CD4-positive, CD25-positive, alpha-beta regulatory T cell (primary cell): ENCODE data around the gene PLAU. TPM values are rescaled to one million over a fixed set of nuclear protein-coding genes. Genes with fewer than 3 reads are reported as not detected.
A peak's percentile ranks its signal among the peaks of the same experiment; 100 is the strongest.

Experiments used
- ATAC-seq, 2 donors: fragments of 150-1000 bp; cut with Tn5 transposase; one replicate each; pipeline ENCODE4 v1.10.0; 2021; ENCODE audit warnings: low read depth in 2 of 2, moderate number of reproducible peaks in 2 of 2, moderate library complexity in 1 of 2
- DNase-seq, 3 donors: peaks; one replicate each; pipeline versions ENCODE4 v3.0.0 to v3.0.0-alpha.2; 2012 to 2022; ENCODE audit warnings: mixed read lengths in 1 of 3
- H3K27ac ChIP-seq: one replicate; pipeline ENCODE4 v1.7.0; 2013; ENCODE audit warnings: mild to moderate bottlenecking, low read length; ENCODE audit not compliant: insufficient read depth, poor library complexity, severe bottlenecking
- H3K27me3 ChIP-seq: one replicate; pipeline ENCODE4 v1.7.0; 2013; ENCODE audit warnings: low read length; ENCODE audit not compliant: control insufficient read depth, insufficient read depth
- H3K36me3 ChIP-seq: one replicate; pipeline ENCODE4 v1.7.0; 2013; ENCODE audit warnings: mild to moderate bottlenecking, low read length, moderate library complexity; ENCODE audit not compliant: control insufficient read depth, insufficient read depth
- H3K4me1 ChIP-seq: 2 replicates; pipeline ENCODE4 v1.7.0; 2013; ENCODE audit warnings: mild to moderate bottlenecking, low read length; ENCODE audit not compliant: insufficient read depth, control insufficient read depth, poor library complexity, severe bottlenecking
- H3K4me3 ChIP-seq: one replicate; pipeline ENCODE4 v1.7.0; 2013; ENCODE audit warnings: low read depth, mild to moderate bottlenecking, low read length, moderate library complexity
- H3K9me3 ChIP-seq, 2 experiments: 1 replicate in 1 of 2; 2 replicates in 1 of 2; pipeline ENCODE4 v1.7.0; 2013; ENCODE audit warnings: low read length in 2 of 2, mild to moderate bottlenecking in 1 of 2, moderate library complexity in 1 of 2; ENCODE audit not compliant: control insufficient read depth in 2 of 2
- H3K27ac Mint-ChIP-seq, 3 donors: one replicate each; pipeline ENCODE4 v1.8.0; 2020 to 2022; ENCODE audit warnings: mild to moderate bottlenecking in 3 of 3, mixed read lengths in 3 of 3, moderate library complexity in 2 of 3
- H3K27me3 Mint-ChIP-seq: one replicate; pipeline ENCODE4 v1.8.0; 2022; ENCODE audit warnings: mild to moderate bottlenecking, mixed read lengths
- H3K36me3 Mint-ChIP-seq: one replicate; pipeline ENCODE4 v1.8.0; 2020; ENCODE audit warnings: mixed read lengths
- H3K4me1 Mint-ChIP-seq, 4 donors: one replicate each; pipeline ENCODE4 v1.8.0; 2020 to 2022; ENCODE audit warnings: mixed read lengths in 4 of 4, mild to moderate bottlenecking in 1 of 4
- H3K4me3 Mint-ChIP-seq, 4 donors: one replicate each; pipeline ENCODE4 v1.8.0; 2020 to 2022; ENCODE audit warnings: mild to moderate bottlenecking in 4 of 4, mixed read lengths in 4 of 4, moderate library complexity in 3 of 4
- H3K9me3 Mint-ChIP-seq, 7 donors: one replicate each; pipeline ENCODE4 v1.8.0; 2020 to 2022; ENCODE audit warnings: mixed read lengths in 7 of 7, mild to moderate bottlenecking in 3 of 7, moderate library complexity in 2 of 7
- polyA plus RNA-seq, 4 donors: library from polyadenylated mRNA; unstranded; fragments of 300-500 nt; fragmentation: Illumina TruSeq; gene quantifications; one replicate each; pipeline ENCODE4 v1.2.3, GENCODE V29; 2021
- total RNA-seq: library from RNA; stranded (reverse); gene quantifications from one replicate; pipeline ENCODE4 v1.2.3, GENCODE V29; 2022

The PLAU gene
- total and polyA plus RNA-seq, 5 donors from 2014 or later, result 0.35 TPM; not detected in 4

- H3K36me3 Mint-ChIP-seq, result peaks cover 23% of the 10 kb centered on the region
- H3K4me3 Mint-ChIP-seq, result peak overlapping the region in 3 of 4 donors; percentile 5 to 85 (median 43)
- Histone ChIP-seq H3K27me3 (no peaks in the 10 kb centered on the region), H3K9me3 (no peaks in the 10 kb centered on the region), H3K36me3 (peaks cover 34% of the 10 kb centered on the region), H3K4me1 (peaks cover 91% of the 10 kb centered on the region), H3K4me3 (no peak overlapping the region), H3K27ac (peak overlapping the region; percentile 79)
- no peak for DNase-seq
- peaks cover 10 to 99% (median 63%) of the 10 kb centered on the region in 4 donors for H3K4me1 Mint-ChIP-seq
- H3K9me3 Mint-ChIP-seq, result no peaks in the 10 kb centered on the region
- ATAC-seq, result no peak
- no peaks in the 10 kb centered on the region for H3K27me3 Mint-ChIP-seq
- peak overlapping the region; percentile 96 to 100 (median 97) for H3K27ac Mint-ChIP-seq
Observed at GRCh38 chr10:73867126-73867807, 43.7 kb upstream of the PLAU start.

- H3K27ac ChIP-seq, result peak overlapping the region; percentile 37
- H3K36me3 Mint-ChIP-seq, result peaks cover 21% of the 10 kb centered on the region
- peaks cover 28% of the 10 kb centered on the region for H3K36me3 ChIP-seq
- H3K4me3 ChIP-seq, result no peak overlapping the region
- DNase-seq (no peak), ATAC-seq (no peak)
- H3K9me3 Mint-ChIP-seq, result no peaks in the 10 kb centered on the region
- H3K4me1 ChIP-seq, result peaks cover 91% of the 10 kb centered on the region
- H3K4me1 Mint-ChIP-seq, result peaks cover 10 to 99% (median 62%) of the 10 kb centered on the region in 4 donors
- H3K27me3 Mint-ChIP-seq, result no peaks in the 10 kb centered on the region
- no peaks in the 10 kb centered on the region for H3K27me3 ChIP-seq
- no peaks in the 10 kb centered on the region for H3K9me3 ChIP-seq
- peak overlapping the region; percentile 72 to 96 (median 84) for H3K27ac Mint-ChIP-seq
- peak overlapping the region in 2 of 4 donors; percentile 5 to 68 for H3K4me3 Mint-ChIP-seq
Observed at GRCh38 chr10:73867871-73868631, 42.9 kb upstream of the PLAU start.

- Mint-ChIP-seq H3K9me3 (no peaks in the 10 kb centered on the region), H3K4me1 (peaks cover 10 to 96% (median 60%) of the 10 kb centered on the region in 4 donors), H3K4me3 (peak overlapping the region in 2 of 4 donors; percentile 68 to 82), H3K27ac (peak overlapping the region; percentile 59 to 96 (median 72)), H3K27me3 (no peaks in the 10 kb centered on the region), H3K36me3 (peaks cover 21% of the 10 kb centered on the region)
- no peak for ATAC-seq
- H3K9me3 ChIP-seq, result no peaks in the 10 kb centered on the region
- DNase-seq, result no peak
- H3K4me1 ChIP-seq, result peaks cover 88% of the 10 kb centered on the region
- H3K27ac ChIP-seq, result peak overlapping the region; percentile 37
- no peak overlapping the region for H3K4me3 ChIP-seq
- H3K36me3 ChIP-seq, result peaks cover 22% of the 10 kb centered on the region
- no peaks in the 10 kb centered on the region for H3K27me3 ChIP-seq
Observed at GRCh38 chr10:73868655-73869195, 42.2 kb upstream of the PLAU start.

GRCh38 chr10:73871295-73872189 is 39.4 kb upstream of the PLAU start:
- DNase-seq, result no peak
- peaks cover 5 to 80% (median 50%) of the 10 kb centered on the region in 4 donors for H3K4me1 Mint-ChIP-seq
- peak overlapping the region; percentile 26 for H3K27ac ChIP-seq

GRCh38 chr10:73872190-73872710 is 38.7 kb upstream of the PLAU start:
- Histone ChIP-seq H3K36me3 (peaks cover 21% of the 10 kb centered on the region), H3K9me3 (no peaks in the 10 kb centered on the region), H3K27ac (no peak overlapping the region), H3K27me3 (no peaks in the 10 kb centered on the region), H3K4me3 (no peak overlapping the region), H3K4me1 (peaks cover 66% of the 10 kb centered on the region)
- no peak for DNase-seq
- Mint-ChIP-seq H3K4me1 (peaks cover 5 to 77% (median 46%) of the 10 kb centered on the region in 4 donors), H3K4me3 (peak overlapping the region; percentile 82 to 92 (median 89)), H3K36me3 (peaks cover 21% of the 10 kb centered on the region), H3K27me3 (no peaks in the 10 kb centered on the region), H3K9me3 (no peaks in the 10 kb centered on the region), H3K27ac (peak overlapping the region; percentile 91 to 96 (median 92))
- no peak for ATAC-seq

More at GRCh38 chr10:73871295-73872189, 39.4 kb upstream of the PLAU start:
- no peaks in the 10 kb centered on the region for H3K27me3 Mint-ChIP-seq
- Histone ChIP-seq H3K4me3 (peak overlapping the region; percentile 13), H3K36me3 (peaks cover 21% of the 10 kb centered on the region), H3K9me3 (no peaks in the 10 kb centered on the region), H3K4me1 (peaks cover 74% of the 10 kb centered on the region), H3K27me3 (no peaks in the 10 kb centered on the region)
- peak overlapping the region; percentile 91 to 96 (median 92) for H3K27ac Mint-ChIP-seq
- H3K36me3 Mint-ChIP-seq, result peaks cover 21% of the 10 kb centered on the region
- peak overlapping the region; percentile 82 to 92 (median 89) for H3K4me3 Mint-ChIP-seq
- ATAC-seq, result no peak
- no peaks in the 10 kb centered on the region for H3K9me3 Mint-ChIP-seq

GRCh38 chr10:73873142-73873837 is 37.6 kb upstream of the PLAU start:
- peak overlapping the region in 2 of 3 donors; percentile 91 to 96 for H3K27ac Mint-ChIP-seq
- DNase-seq, result no peak
- peaks cover 18% of the 10 kb centered on the region for H3K36me3 ChIP-seq
- no peak for ATAC-seq
- H3K27me3 Mint-ChIP-seq, result no peaks in the 10 kb centered on the region
- peak overlapping the region; percentile 82 to 92 (median 89) for H3K4me3 Mint-ChIP-seq
- no peaks in the 10 kb centered on the region for H3K27me3 ChIP-seq
- H3K9me3 ChIP-seq, result no peaks in the 10 kb centered on the region
- no peaks in the 10 kb centered on the region for H3K9me3 Mint-ChIP-seq
- peaks cover 5 to 70% (median 44%) of the 10 kb centered on the region in 4 donors for H3K4me1 Mint-ChIP-seq
- peak overlapping the region; percentile 73 for H3K4me3 ChIP-seq
- no peak overlapping the region for H3K27ac ChIP-seq
- H3K4me1 ChIP-seq, result peaks cover 56% of the 10 kb centered on the region
- peaks cover 21% of the 10 kb centered on the region for H3K36me3 Mint-ChIP-seq
